ENCODE measurements around the gene SCAMP5.

- TF ChIP-seq POLR2A (IDR thresholded peaks at IDR 0.05) (peak; percentile 16 to 27), CTCF (IDR thresholded peaks at IDR 0.05) (no peak)
Observed at GRCh38 chr15:74995182-74995778, at the start of gene SCAMP5.

Data from Peyer's patch (tissue), 4 donors.